ENCODE results near the gene ERF. TPM values are rescaled to one million over a fixed set of nuclear protein-coding genes. Genes with fewer than 3 reads are reported as not detected.
A peak's percentile ranks its signal among the peaks of the same experiment; 100 is the strongest.

ERF gene
- total RNA-seq, 1 experiment from 2014 or later, result 96.1 TPM

- Histone ChIP-seq H3K79me2 (ENCODE audit: insufficient read depth, low read length) (no peaks in the 10 kb centered on the region; the same call in 1 of the 2 replicates), H3K9me3 (ENCODE audit: control insufficient read depth in 1 of 2, insufficient read depth in 1 of 2, low read depth in 1 of 2, low read length in 2 of 2) (no peaks in the 10 kb centered on the region), H3K4me1 (ENCODE audit: control insufficient read depth in 1 of 2, insufficient read depth in 2 of 2, low read length in 2 of 2) (peaks cover 43 to 59% of the 10 kb centered on the region in 2 experiments), H3K36me3 (ENCODE audit: control insufficient read depth in 1 of 2, insufficient read depth in 2 of 2, low read length in 2 of 2) (peaks cover 3 to 5% of the 10 kb centered on the region in 2 experiments; a peak in 2 of 4 replicates), H3K4me3 (replicated peaks in 1 of 2; ENCODE audit: low read depth in 1 of 2, low read length in 2 of 2) (no peak overlapping the region), H4K20me1 (ENCODE audit: insufficient read depth) (no peaks in the 10 kb centered on the region), H3K27ac (ENCODE audit: low read depth, low read length) (peak overlapping the region; percentile 94), H3K9me2 (ENCODE audit: insufficient read depth) (no peaks in the 10 kb centered on the region), H3K4me2 (ENCODE audit: low read length) (peak overlapping the region; percentile 97), H3K9ac (ENCODE audit: low read length) (no peak overlapping the region), H2AFZ (ENCODE audit: low read depth, low read length, poor library complexity, severe bottlenecking) (no peak overlapping the region), H3K27me3 (ENCODE audit: insufficient read depth, low read length) (no peaks in the 10 kb centered on the region)
- ChIA-PET CTCF (interaction anchor here (0.6 to 4.8 kb wide), 7 partner anchors 8 to 185 kb away, joined by 3 to 63 read pairs (median 17); partner anchors contain the start of gene GSK3A), RAD21 (ENCODE audit: low non-redundant PET in 1 of 2, low total read pairs in 2 of 2, uncharacterized antibody in 2 of 2, unreplicated experiment in 2 of 2) (interaction anchor here (0.6 to 1.4 kb wide), 3 partner anchors 30 to 34 kb away, joined by 4 to 6 read pairs (median 5); no protein-coding TSS in a partner anchor), POLR2A (interaction anchor here (0.7 to 2.5 kb wide), 3 partner anchors 23 to 35 kb away, joined by 3 to 19 read pairs (median 3); partner anchors contain the start of genes ERF, PAFAH1B3 and PRR19)
- intact Hi-C loops (cut with micrococcal nuclease), result loop anchor here (1.0 kb wide), 1 partner anchor 32 kb away; no protein-coding TSS in a partner anchor
- ATAC-seq (no peak), DNase-seq (ENCODE audit: low read depth, low spot score) (no peak)
- no TSS peak for BruUV-seq (replicated peaks)
- TF ChIP-seq SRF (IDR thresholded peaks at IDR 0.05; ENCODE audit: low read depth) (no peak), MAX (IDR thresholded peaks at IDR 0.05) (no peak), SIN3A (IDR thresholded peaks at IDR 0.05; ENCODE audit: low read depth) (no peak), JUND (IDR thresholded peaks at IDR 0.05) (no peak), ZBTB33 (IDR thresholded peaks at IDR 0.05; ENCODE audit: extremely low read depth, insufficient replicate concordance, low read length) (no peak), ATF3 (IDR thresholded peaks at IDR 0.05) (no peak), EZH2phosphoT487 (IDR thresholded peaks at IDR 0.05; ENCODE audit: borderline replicate concordance) (no peak), ZFX (IDR thresholded peaks at IDR 0.05) (no peak), TCF7L2 (IDR thresholded peaks at IDR 0.05; ENCODE audit: borderline replicate concordance, extremely low read depth, insufficient read depth, insufficient read length) (no peak), ZNF274 (IDR thresholded peaks at IDR 0.05; ENCODE audit: low read depth, low read length) (no peak), POLR2AphosphoS5 (IDR thresholded peaks at IDR 0.05; ENCODE audit: low read depth, low read length) (no peak), POLR2A (IDR thresholded peaks at IDR 0.05; ENCODE audit: borderline replicate concordance, extremely low read depth, insufficient read depth, insufficient read length) (no peak), RAD21 (IDR thresholded peaks at IDR 0.05; ENCODE audit: low read depth) (no peak), YY1 (IDR thresholded peaks at IDR 0.05; ENCODE audit: extremely low read depth, insufficient replicate concordance, low read depth, low read length) (no peak), FOSL1 (IDR thresholded peaks at IDR 0.05; ENCODE audit: low read depth) (no peak), SP1 (IDR thresholded peaks at IDR 0.05; ENCODE audit: low read depth) (no peak), CEBPB (IDR thresholded peaks at IDR 0.05; ENCODE audit: low read depth) (no peak), REST (IDR thresholded peaks at IDR 0.05; ENCODE audit: low read depth) (no peak), CTCF (IDR thresholded peaks at IDR 0.05 in 2 of 3, conservative IDR thresholded peaks at IDR 0.05 in 1 of 3; ENCODE audit: borderline replicate concordance in 1 of 3, insufficient read depth in 1 of 3, low read depth in 2 of 3, low read length in 2 of 3) (no peak)
Observed at GRCh38 chr19:42278452-42279154, 23.7 kb upstream of the ERF start.
